Activated T-cell treated with anti-CD3 and anti-CD28 coated beads, Interleukin-2, amount 50 U/mL, for 48 hours (primary cell): Measurements from ENCODE around the gene MSGN1.
"Not testable (repeated sequence)": the region's sequence is repeated elsewhere in the genome, so short reads cannot be mapped to it uniquely, and the experiment has no call there.

Experiments used
- DNase-seq, 2 experiments: peaks; one replicate each; pipeline ENCODE4 v3.0.0-alpha.2; 2020

The MSGN1 gene

GRCh38 chr2:17805717-17806363, 10.4 kb upstream of the MSGN1 start:
- DNase-seq = no peak

- DNase-seq = no peak
These were observed 3.1 kb upstream of the MSGN1 start for GRCh38 chr2:17813010-17813741.

GRCh38 chr2:17813742-17814473, 2.4 kb upstream of the MSGN1 start:
- DNase-seq = no peak

GRCh38 chr2:17814601-17815000, 1.7 kb upstream of the MSGN1 start:
- DNase-seq = no peak

- DNase-seq = no peak
These were observed 634 bp upstream of the MSGN1 start for GRCh38 chr2:17815468-17816184.

- no peak for DNase-seq
These were observed 2.1 kb downstream of the MSGN1 start for GRCh38 chr2:17818235-17818815.

- no peak for DNase-seq
These were observed 4.8 kb downstream of the MSGN1 start for GRCh38 chr2:17821080-17821479.

GRCh38 chr2:17821535-17822444, 5.5 kb downstream of the MSGN1 start:
- DNase-seq = no peak

GRCh38 chr2:17822445-17823117, 6.3 kb downstream of the MSGN1 start:
- no peak for DNase-seq

GRCh38 chr2:17823646-17824045, 7.4 kb downstream of the MSGN1 start:
- DNase-seq = not testable (repeated sequence)

GRCh38 chr2:17827316-17827715, 11.1 kb downstream of the MSGN1 start:
- no peak for DNase-seq

- DNase-seq = no peak
These were observed 11.5 kb downstream of the MSGN1 start for GRCh38 chr2:17827785-17828184.

- peak; percentile 71 to 74 for DNase-seq
These were observed 14.1 kb downstream of the MSGN1 start for GRCh38 chr2:17830053-17831034.

- no peak for DNase-seq
These were observed 19.3 kb downstream of the MSGN1 start for GRCh38 chr2:17835516-17835915.

- no peak for DNase-seq
These were observed 23.7 kb downstream of the MSGN1 start for GRCh38 chr2:17839959-17840358.

- no peak for DNase-seq
These were observed 27.2 kb downstream of the MSGN1 start for GRCh38 chr2:17843457-17843856.

- no peak for DNase-seq
These were observed 29.5 kb downstream of the MSGN1 start for GRCh38 chr2:17845806-17846205.

- DNase-seq = no peak
These were observed 30.4 kb downstream of the MSGN1 start for GRCh38 chr2:17846676-17847075.

GRCh38 chr2:17847236-17847635, 31.0 kb downstream of the MSGN1 start:
- DNase-seq = no peak

GRCh38 chr2:17849275-17849674, 33.0 kb downstream of the MSGN1 start:
- DNase-seq = no peak
